ENCODE results near the gene TUT1. TPM values are rescaled to one million over a fixed set of nuclear protein-coding genes. Genes with fewer than 3 reads are reported as not detected.
A peak's percentile ranks its signal among the peaks of the same experiment; 100 is the strongest.
"Not testable (repeated sequence)": the region's sequence is repeated elsewhere in the genome, so short reads cannot be mapped to it uniquely, and the experiment has no call there.

TUT1 gene
- total RNA-seq, 2 donors from 2014 or later: 26.6 to 30.6 TPM

DNA sequence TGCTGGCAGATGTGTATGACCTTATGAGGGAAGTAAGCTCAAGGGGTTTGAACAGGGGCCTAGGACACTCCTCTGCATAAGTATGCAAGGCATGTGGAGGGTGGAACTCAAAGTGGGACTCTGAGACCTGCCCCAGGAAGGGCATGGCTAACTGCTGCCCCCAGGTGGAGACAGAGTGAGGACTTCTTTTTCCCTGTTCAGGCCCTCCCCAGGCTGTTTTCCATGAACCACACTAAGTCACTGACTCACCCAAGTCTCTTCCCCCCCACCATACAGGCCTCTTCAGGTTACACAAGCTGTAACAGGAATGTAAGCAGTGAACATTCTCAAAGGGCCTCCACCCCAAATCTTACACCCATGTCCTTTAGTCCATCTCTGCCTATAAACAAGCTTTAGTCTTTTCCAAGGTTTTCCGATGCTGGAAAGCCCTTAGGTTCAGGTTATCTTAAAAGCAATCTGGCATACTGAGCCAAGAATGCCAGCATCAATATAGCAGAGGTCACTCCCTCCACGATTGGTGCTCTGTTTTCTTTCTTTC lies 30.7 kb downstream of the TUT1 start:
- DNase-seq (ENCODE audit: low spot score): peak; percentile 95
- TF ChIP-seq, protein P1, sequence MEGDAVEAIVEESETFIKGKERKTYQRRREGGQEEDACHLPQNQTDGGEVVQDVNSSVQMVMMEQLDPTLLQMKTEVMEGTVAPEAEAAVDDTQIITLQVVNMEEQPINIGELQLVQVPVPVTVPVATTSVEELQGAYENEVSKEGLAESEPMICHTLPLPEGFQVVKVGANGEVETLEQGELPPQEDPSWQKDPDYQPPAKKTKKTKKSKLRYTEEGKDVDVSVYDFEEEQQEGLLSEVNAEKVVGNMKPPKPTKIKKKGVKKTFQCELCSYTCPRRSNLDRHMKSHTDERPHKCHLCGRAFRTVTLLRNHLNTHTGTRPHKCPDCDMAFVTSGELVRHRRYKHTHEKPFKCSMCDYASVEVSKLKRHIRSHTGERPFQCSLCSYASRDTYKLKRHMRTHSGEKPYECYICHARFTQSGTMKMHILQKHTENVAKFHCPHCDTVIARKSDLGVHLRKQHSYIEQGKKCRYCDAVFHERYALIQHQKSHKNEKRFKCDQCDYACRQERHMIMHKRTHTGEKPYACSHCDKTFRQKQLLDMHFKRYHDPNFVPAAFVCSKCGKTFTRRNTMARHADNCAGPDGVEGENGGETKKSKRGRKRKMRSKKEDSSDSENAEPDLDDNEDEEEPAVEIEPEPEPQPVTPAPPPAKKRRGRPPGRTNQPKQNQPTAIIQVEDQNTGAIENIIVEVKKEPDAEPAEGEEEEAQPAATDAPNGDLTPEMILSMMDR (IDR thresholded peaks at IDR 0.05): peak; percentile 73 to 95 (median 91)
- TF ChIP-seq POLR2AphosphoS5 (IDR thresholded peaks at IDR 0.05): peak; percentile 92
- TF ChIP-seq POLR2A (IDR thresholded peaks at IDR 0.05): no peak
- Histone ChIP-seq H3K27ac (peak overlapping the region; percentile 71 to 79), H3K36me3 (peaks cover 7 to 17% of the 10 kb centered on the region in 2 donors), H3K27me3 (replicated peaks; ENCODE audit: insufficient read depth) (no peaks in the 10 kb centered on the region), H3K4me3 (no peak overlapping the region), H3K4me1 (replicated peaks) (peaks cover 16% of the 10 kb centered on the region), H3K9me3 (no peaks in the 10 kb centered on the region)
- intact Hi-C loops (cut with DNase I): loop anchor here (2.0 to 5.0 kb wide), 3 partner anchors 16 to 166 kb away; no protein-coding TSS in a partner anchor
- 2% methylated on average over 2 of the region's 2 CpGs for WGBS

- DNase-seq (ENCODE audit: low spot score); H3K36me3 ChIP-seq; H3K27me3 ChIP-seq (replicated peaks; ENCODE audit: insufficient read depth); H3K9me3 ChIP-seq; H3K4me3 ChIP-seq: not testable (repeated sequence)
- intact Hi-C loops (cut with DNase I): loop anchor here (2.0 to 5.0 kb wide), 3 partner anchors 15 to 165 kb away; no protein-coding TSS in a partner anchor
- 78% methylated on average over 5 of the region's 5 CpGs for WGBS
- Histone ChIP-seq H3K4me1 (replicated peaks) (peaks cover 26% of the 10 kb centered on the region), H3K27ac (peak overlapping the region; percentile 71 to 79)
Measured at GRCh38 chr11:62559626-62560025, 31.7 kb downstream of the TUT1 start.

DNA sequence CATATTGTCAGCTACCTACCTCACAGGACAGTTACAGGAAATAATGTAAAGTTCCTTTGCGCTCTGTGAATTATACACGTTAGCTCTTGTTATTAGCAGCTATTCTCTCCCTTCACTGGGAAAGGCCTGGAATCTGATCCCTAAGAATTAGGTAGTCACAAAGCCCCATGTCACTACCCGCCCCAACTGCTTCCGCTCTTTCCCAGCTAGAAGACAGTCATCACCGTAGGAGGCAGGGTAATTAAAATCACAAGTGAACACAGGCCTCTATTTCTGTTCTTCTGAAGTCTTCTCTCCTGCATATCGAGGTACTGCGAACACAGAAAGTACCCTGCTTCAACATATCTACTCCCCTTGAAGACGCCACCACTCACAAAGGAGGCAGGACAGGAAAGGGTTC lies 32.1 kb downstream of the TUT1 start:
- H3K36me3 ChIP-seq: peaks cover 7 to 8% of the 10 kb centered on the region in 2 donors

GRCh38 chr11:62558669-62559068 lies 32.7 kb downstream of the TUT1 start:
- Histone ChIP-seq H3K4me3 (no peak overlapping the region), H3K4me1 (replicated peaks) (peaks cover 36% of the 10 kb centered on the region), H3K9me3 (no peaks in the 10 kb centered on the region), H3K36me3 (peaks cover 7 to 8% of the 10 kb centered on the region in 2 donors), H3K27ac (no peak overlapping the region), H3K27me3 (replicated peaks; ENCODE audit: insufficient read depth) (no peaks in the 10 kb centered on the region)
- no peak for DNase-seq (ENCODE audit: low spot score)
- intact Hi-C loops (cut with DNase I): no loop called here
- TF ChIP-seq, protein P1 (IDR thresholded peaks at IDR 0.05): no peak
- TF ChIP-seq POLR2A (IDR thresholded peaks at IDR 0.05) (no peak), POLR2AphosphoS5 (IDR thresholded peaks at IDR 0.05) (no peak)
- 82% methylated on average over 9 of the region's 9 CpGs for WGBS

More for the DNA sequence above, 32.1 kb downstream of the TUT1 start:
- DNase-seq (ENCODE audit: low spot score): no peak
- no peaks in the 10 kb centered on the region for H3K27me3 ChIP-seq (replicated peaks; ENCODE audit: insufficient read depth)
- H3K4me3 ChIP-seq: no peak overlapping the region
- intact Hi-C loops (cut with DNase I): no loop called here
- 80% methylated on average over 8 of the region's 8 CpGs for WGBS
- TF ChIP-seq POLR2AphosphoS5 (IDR thresholded peaks at IDR 0.05): no peak
- TF ChIP-seq, protein P1 (IDR thresholded peaks at IDR 0.05): no peak
- no peak for TF ChIP-seq POLR2A (IDR thresholded peaks at IDR 0.05)
- peaks cover 30% of the 10 kb centered on the region for H3K4me1 ChIP-seq (replicated peaks)
- H3K27ac ChIP-seq: no peak overlapping the region
- H3K9me3 ChIP-seq: no peaks in the 10 kb centered on the region

GRCh38 chr11:62556875-62557631 lies 34.3 kb downstream of the TUT1 start:
- H3K9me3 ChIP-seq: no peaks in the 10 kb centered on the region
- TF ChIP-seq POLR2A (IDR thresholded peaks at IDR 0.05): no peak
- TF ChIP-seq, protein P1 (IDR thresholded peaks at IDR 0.05): no peak
- TF ChIP-seq POLR2AphosphoS5 (IDR thresholded peaks at IDR 0.05): no peak
- DNase-seq (ENCODE audit: low spot score): no peak
- intact Hi-C loops (cut with DNase I): no loop called here
- H3K27ac ChIP-seq: peak overlapping the region; percentile 91 to 93
- 51% methylated on average over 3 of the region's 3 CpGs for WGBS
- H3K36me3 ChIP-seq: peaks cover 4 to 7% of the 10 kb centered on the region in 2 donors
- peaks cover 47% of the 10 kb centered on the region for H3K4me1 ChIP-seq (replicated peaks)
- H3K27me3 ChIP-seq (replicated peaks; ENCODE audit: insufficient read depth): no peaks in the 10 kb centered on the region
- no peak overlapping the region for H3K4me3 ChIP-seq

Data from prostate gland (tissue), 2 donors.